ENCODE measurements around the gene AAGAB.
"Not testable (repeated sequence)": the region's sequence is repeated elsewhere in the genome, so short reads cannot be mapped to it uniquely, and the experiment has no call there.

AAGAB gene

GRCh38 chr15:67267951-67268941 is 13.8 kb upstream of the AAGAB start:
- H3K27ac ChIP-seq = no peak overlapping the region
- DNase-seq = no peak
- H3K9me3 ChIP-seq (ENCODE audit: severe bottlenecking) = no peaks in the 10 kb centered on the region
- TF ChIP-seq, protein P1, sequence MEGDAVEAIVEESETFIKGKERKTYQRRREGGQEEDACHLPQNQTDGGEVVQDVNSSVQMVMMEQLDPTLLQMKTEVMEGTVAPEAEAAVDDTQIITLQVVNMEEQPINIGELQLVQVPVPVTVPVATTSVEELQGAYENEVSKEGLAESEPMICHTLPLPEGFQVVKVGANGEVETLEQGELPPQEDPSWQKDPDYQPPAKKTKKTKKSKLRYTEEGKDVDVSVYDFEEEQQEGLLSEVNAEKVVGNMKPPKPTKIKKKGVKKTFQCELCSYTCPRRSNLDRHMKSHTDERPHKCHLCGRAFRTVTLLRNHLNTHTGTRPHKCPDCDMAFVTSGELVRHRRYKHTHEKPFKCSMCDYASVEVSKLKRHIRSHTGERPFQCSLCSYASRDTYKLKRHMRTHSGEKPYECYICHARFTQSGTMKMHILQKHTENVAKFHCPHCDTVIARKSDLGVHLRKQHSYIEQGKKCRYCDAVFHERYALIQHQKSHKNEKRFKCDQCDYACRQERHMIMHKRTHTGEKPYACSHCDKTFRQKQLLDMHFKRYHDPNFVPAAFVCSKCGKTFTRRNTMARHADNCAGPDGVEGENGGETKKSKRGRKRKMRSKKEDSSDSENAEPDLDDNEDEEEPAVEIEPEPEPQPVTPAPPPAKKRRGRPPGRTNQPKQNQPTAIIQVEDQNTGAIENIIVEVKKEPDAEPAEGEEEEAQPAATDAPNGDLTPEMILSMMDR (IDR thresholded peaks at IDR 0.05; ENCODE audit: low read depth, low read length) = no peak
- no peak overlapping the region for H3K4me3 ChIP-seq (ENCODE audit: low read depth, low read length)
- H3K27me3 ChIP-seq (ENCODE audit: insufficient read depth, low read depth, severe bottlenecking) = no peaks in the 10 kb centered on the region
- no peaks in the 10 kb centered on the region for H3K36me3 ChIP-seq

DNA sequence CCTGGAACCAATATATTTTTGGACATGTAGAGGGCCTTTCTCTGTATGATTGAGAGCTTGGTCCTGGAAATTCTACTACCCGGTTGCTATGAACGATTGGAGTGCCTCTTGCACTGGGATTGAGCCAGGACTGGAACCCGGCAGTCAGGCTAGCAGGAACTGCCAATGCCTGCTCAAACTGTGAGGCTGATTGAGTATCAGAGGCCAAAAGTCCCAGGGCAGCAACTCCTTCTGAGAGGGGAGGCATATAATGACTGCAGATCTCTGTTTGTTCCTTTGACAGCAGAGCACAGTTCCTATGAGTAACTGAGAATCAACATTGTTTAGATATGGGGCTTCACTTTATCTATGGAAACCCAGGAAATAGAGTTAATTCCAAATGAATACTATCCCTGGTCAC is 13.0 kb upstream of the AAGAB start:
- DNase-seq = no peak
- Histone ChIP-seq H3K27ac (no peak overlapping the region), H3K4me3 (ENCODE audit: low read depth, low read length) (no peak overlapping the region), H3K9me3 (ENCODE audit: severe bottlenecking) (no peaks in the 10 kb centered on the region), H3K36me3 (no peaks in the 10 kb centered on the region), H3K27me3 (ENCODE audit: insufficient read depth, low read depth, severe bottlenecking) (no peaks in the 10 kb centered on the region)
- TF ChIP-seq, protein P1 (IDR thresholded peaks at IDR 0.05; ENCODE audit: low read depth, low read length) = no peak

DNA sequence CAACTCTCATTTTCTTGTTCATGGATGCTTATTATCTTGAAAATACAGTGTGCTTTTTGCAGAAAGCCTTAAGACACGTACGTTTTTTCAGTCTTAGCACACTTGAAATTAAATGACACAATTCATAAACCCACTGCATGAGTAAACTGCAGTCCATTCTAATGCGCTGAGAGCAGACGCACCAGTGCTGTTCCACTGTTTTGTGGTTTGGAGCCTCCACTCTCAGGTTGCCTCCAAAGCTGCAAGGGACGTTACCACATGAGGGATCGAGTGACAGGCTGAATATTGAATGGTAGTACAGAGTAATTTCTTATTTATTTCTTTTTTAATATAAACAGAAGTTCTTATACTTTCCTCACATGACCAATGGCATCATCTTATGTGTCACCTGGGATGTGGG is 12.4 kb upstream of the AAGAB start:
- TF ChIP-seq, protein P1 (IDR thresholded peaks at IDR 0.05; ENCODE audit: low read depth, low read length) = no peak
- no peaks in the 10 kb centered on the region for H3K9me3 ChIP-seq (ENCODE audit: severe bottlenecking)
- H3K4me3 ChIP-seq (ENCODE audit: low read depth, low read length) = no peak overlapping the region
- DNase-seq = no peak
- H3K36me3 ChIP-seq = no peaks in the 10 kb centered on the region
- H3K27ac ChIP-seq = no peak overlapping the region
- no peaks in the 10 kb centered on the region for H3K27me3 ChIP-seq (ENCODE audit: insufficient read depth, low read depth, severe bottlenecking)

GRCh38 chr15:67259806-67260205 is 5.3 kb upstream of the AAGAB start:
- TF ChIP-seq, protein P1 (IDR thresholded peaks at IDR 0.05; ENCODE audit: low read depth, low read length) = no peak
- H3K27ac ChIP-seq = no peak overlapping the region
- H3K36me3 ChIP-seq = no peaks in the 10 kb centered on the region
- H3K9me3 ChIP-seq (ENCODE audit: severe bottlenecking) = no peaks in the 10 kb centered on the region
- no peak for DNase-seq
- no peak overlapping the region for H3K4me3 ChIP-seq (ENCODE audit: low read depth, low read length)
- H3K27me3 ChIP-seq (ENCODE audit: insufficient read depth, low read depth, severe bottlenecking) = no peaks in the 10 kb centered on the region

GRCh38 chr15:67259379-67259778 is 4.9 kb upstream of the AAGAB start:
- Histone ChIP-seq H3K9me3 (ENCODE audit: severe bottlenecking) (no peaks in the 10 kb centered on the region), H3K4me3 (ENCODE audit: low read depth, low read length) (no peak overlapping the region), H3K27me3 (ENCODE audit: insufficient read depth, low read depth, severe bottlenecking) (no peaks in the 10 kb centered on the region), H3K27ac (no peak overlapping the region), H3K36me3 (no peaks in the 10 kb centered on the region)
- DNase-seq = no peak
- TF ChIP-seq, protein P1 (IDR thresholded peaks at IDR 0.05; ENCODE audit: low read depth, low read length) = no peak

- H3K4me3 ChIP-seq (ENCODE audit: low read depth, low read length); DNase-seq; H3K9me3 ChIP-seq (ENCODE audit: severe bottlenecking); H3K36me3 ChIP-seq; H3K27me3 ChIP-seq (ENCODE audit: insufficient read depth, low read depth, severe bottlenecking); H3K27ac ChIP-seq: not testable (repeated sequence)
Observed at GRCh38 chr15:67258412-67258811, 4.0 kb upstream of the AAGAB start.
